ENCODE results near the gene SUSD6.

- TF ChIP-seq CTCF (IDR thresholded peaks at IDR 0.05) (no peak), NFIC (IDR thresholded peaks at IDR 0.05; ENCODE audit: borderline replicate concordance) (no peak), EP300 (IDR thresholded peaks at IDR 0.05; ENCODE audit: borderline replicate concordance in 1 of 2, low read depth in 1 of 2, low read length in 1 of 2) (no peak), TEAD4 (IDR thresholded peaks at IDR 0.05; ENCODE audit: borderline replicate concordance, insufficient read depth) (no peak), RFX5 (IDR thresholded peaks at IDR 0.05; ENCODE audit: low read length) (no peak), GATA2 (CRISPR knock-in tag; IDR thresholded peaks at IDR 0.05) (no peak), JUND (IDR thresholded peaks at IDR 0.05) (no peak), FOXM1 (IDR thresholded peaks at IDR 0.05; ENCODE audit: low read depth) (no peak), RCOR1 (IDR thresholded peaks at IDR 0.05; ENCODE audit: low read length) (no peak), EZH2phosphoT487 (IDR thresholded peaks at IDR 0.05; ENCODE audit: borderline replicate concordance, low read depth) (no peak), REST (IDR thresholded peaks at IDR 0.05; ENCODE audit: low read depth, low read length) (no peak), YY1 (IDR thresholded peaks at IDR 0.05; ENCODE audit: low read depth) (no peak), ELF1 (IDR thresholded peaks at IDR 0.05) (no peak)
Observed at GRCh38 chr14:69620211-69620611, 8.8 kb downstream of the SUSD6 start.
